Measurements from ENCODE around the gene POP4.

- TF ChIP-seq, protein P1, sequence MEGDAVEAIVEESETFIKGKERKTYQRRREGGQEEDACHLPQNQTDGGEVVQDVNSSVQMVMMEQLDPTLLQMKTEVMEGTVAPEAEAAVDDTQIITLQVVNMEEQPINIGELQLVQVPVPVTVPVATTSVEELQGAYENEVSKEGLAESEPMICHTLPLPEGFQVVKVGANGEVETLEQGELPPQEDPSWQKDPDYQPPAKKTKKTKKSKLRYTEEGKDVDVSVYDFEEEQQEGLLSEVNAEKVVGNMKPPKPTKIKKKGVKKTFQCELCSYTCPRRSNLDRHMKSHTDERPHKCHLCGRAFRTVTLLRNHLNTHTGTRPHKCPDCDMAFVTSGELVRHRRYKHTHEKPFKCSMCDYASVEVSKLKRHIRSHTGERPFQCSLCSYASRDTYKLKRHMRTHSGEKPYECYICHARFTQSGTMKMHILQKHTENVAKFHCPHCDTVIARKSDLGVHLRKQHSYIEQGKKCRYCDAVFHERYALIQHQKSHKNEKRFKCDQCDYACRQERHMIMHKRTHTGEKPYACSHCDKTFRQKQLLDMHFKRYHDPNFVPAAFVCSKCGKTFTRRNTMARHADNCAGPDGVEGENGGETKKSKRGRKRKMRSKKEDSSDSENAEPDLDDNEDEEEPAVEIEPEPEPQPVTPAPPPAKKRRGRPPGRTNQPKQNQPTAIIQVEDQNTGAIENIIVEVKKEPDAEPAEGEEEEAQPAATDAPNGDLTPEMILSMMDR (IDR thresholded peaks at IDR 0.05): no peak
- TF ChIP-seq POLR2AphosphoS5 (IDR thresholded peaks at IDR 0.05) (no peak), POLR2A (IDR thresholded peaks at IDR 0.05) (no peak), EP300 (IDR thresholded peaks at IDR 0.05; ENCODE audit: low read depth) (no peak)
These were observed 35.5 kb downstream of the POP4 start for GRCh38 chr19:29641597-29641996.

All from transverse colon (tissue), 4 donors.